Spleen (tissue), 11 donors: Measurements from ENCODE around the gene SMYD2. TPM values are rescaled to one million over a fixed set of nuclear protein-coding genes. Genes with fewer than 3 reads are reported as not detected.

Source experiments
- DNase-seq: peaks from one replicate; pipeline ENCODE4 v3.0.0-alpha.2; 2020
- H3K27ac ChIP-seq, 8 donors: fragments of 200-600 bp; sonication (generic) in 7 of 8; 1 replicate in 4 of 8; 2 replicates in 4 of 8; pipeline versions ENCODE4 v1.5.0 to v1.8.0; 2016 to 2021; ENCODE audit warnings: inconsistent platforms in 4 of 8, mild to moderate bottlenecking in 4 of 8, moderate library complexity in 1 of 8
- H3K27me3 ChIP-seq, 7 donors: fragments of 200-600 bp; sonication (generic) in 6 of 7; replicated peaks in 1 of 7; 1 replicate in 4 of 7; 2 replicates in 3 of 7; pipeline versions ENCODE4 v1.5.0 to v1.8.0; 2016 to 2021; ENCODE audit warnings: inconsistent platforms in 3 of 7, mild to moderate bottlenecking in 1 of 7
- H3K36me3 ChIP-seq, 6 donors: fragments of 200-600 bp; sonication (generic) in 5 of 6; 1 replicate in 4 of 6; 2 replicates in 2 of 6; pipeline versions ENCODE4 v1.5.0 to v1.8.0; 2016 to 2021; ENCODE audit warnings: inconsistent platforms in 2 of 6
- H3K4me1 ChIP-seq, 6 donors: fragments of 200-600 bp; sonication (generic) in 5 of 6; 1 replicate in 3 of 6; 2 replicates in 3 of 6; pipeline versions ENCODE4 v1.5.0 to v1.8.0; 2016 to 2021; ENCODE audit warnings: inconsistent platforms in 3 of 6
- H3K4me3 ChIP-seq, 8 donors: fragments of 200-600 bp; sonication (generic) in 7 of 8; 1 replicate in 4 of 8; 2 replicates in 4 of 8; pipeline versions ENCODE4 v1.5.0 to v1.8.0; 2016 to 2021; ENCODE audit warnings: inconsistent platforms in 4 of 8, mild to moderate bottlenecking in 4 of 8, moderate library complexity in 2 of 8
- H3K9me3 ChIP-seq, 8 donors: fragments of 200-600 bp; sonication (generic) in 7 of 8; 1 replicate in 4 of 8; 2 replicates in 4 of 8; pipeline versions ENCODE4 v1.5.0 to v1.8.0; 2016 to 2021; ENCODE audit warnings: inconsistent platforms in 4 of 8
- POLR2A ChIP-seq, 3 donors: fragments of 450-650 bp; IDR thresholded peaks; one replicate each; pipeline ENCODE4 v1.5.1; 2017; ENCODE audit warnings: antibody characterized with exemption in 3 of 3, mild to moderate bottlenecking in 1 of 3
- POLR2AphosphoS5 ChIP-seq, 3 donors: sonication (generic); formaldehyde crosslinking; IDR thresholded peaks; one replicate each; pipeline ENCODE4 v1.5.1; 2017; ENCODE audit warnings: antibody characterized with exemption in 3 of 3
- WGBS, 5 donors: extraction: QIAGEN DNeasy Blood & Tissue Kit in 3 of 5; methylation state at CpG; one replicate each; pipeline versions ENCODE4 v1.1.5 to v1.1.7; 2013 to 2018; 5-methylcytosine and 5-hydroxymethylcytosine counted together
- intact Hi-C: fragments of 100-400 bp; cut with DNase I; formaldehyde crosslinking; loops from one replicate; pipeline ENCODE4 v1.15.0; 2023; ENCODE audit warnings: low total_unique reads
- polyA plus RNA-seq, 3 donors: library from polyadenylated mRNA; stranded (reverse); fragments of 200-250 nt; gene quantifications; one replicate each; pipeline ENCODE4 v1.2.1, GENCODE V29; 2013
- total RNA-seq, 7 donors: library from RNA; depleted of rRNA in 3 of 7; stranded (reverse); fragments of >200 nt in 3 of 7; fragmentation: NEBNext Ultra II Directional in 4 of 7; extraction: Animal tissue kit (Norgen Biotek cat#: 25700) in 4 of 7; gene quantifications; one replicate each; pipeline versions ENCODE4 v1.1.0 to v1.2.1, GENCODE V29; 2016 to 2021
- TF ChIP-seq, protein P1 (sequence below), 11 experiments: fragments of 200-600 bp in 7 of 11; fragments of 450-650 bp in 4 of 11; sonication (generic) in 4 of 11; IDR thresholded peaks in 8 of 11; conservative IDR thresholded peaks in 3 of 11; 1 replicate in 7 of 11; 2 replicates in 4 of 11; pipeline versions ENCODE4 v1.4.0 to v1.8.0; 2016 to 2021; ENCODE audit warnings: antibody characterized with exemption in 11 of 11, inconsistent platforms in 4 of 11, mild to moderate bottlenecking in 1 of 11
- donor health status: healthy with polysubstance abuse.
- donor health status: DM: no; HTN: no; CAD: no; lungs with moderate emphysema.
- donor health status: DM: no; HTN: no; CAD: no.
- donor health status: Bipolar disorder and iron deficiency.
- donor health status: healthy.
- donor health status: DM: no; HTN: no; CAD: no.
- donor health status: DM: yes; HTN: yes; CAD: no.

Gene SMYD2
- total and polyA plus RNA-seq, 10 donors: 23.5 to 39.7 (median 32.1) TPM

DNA sequence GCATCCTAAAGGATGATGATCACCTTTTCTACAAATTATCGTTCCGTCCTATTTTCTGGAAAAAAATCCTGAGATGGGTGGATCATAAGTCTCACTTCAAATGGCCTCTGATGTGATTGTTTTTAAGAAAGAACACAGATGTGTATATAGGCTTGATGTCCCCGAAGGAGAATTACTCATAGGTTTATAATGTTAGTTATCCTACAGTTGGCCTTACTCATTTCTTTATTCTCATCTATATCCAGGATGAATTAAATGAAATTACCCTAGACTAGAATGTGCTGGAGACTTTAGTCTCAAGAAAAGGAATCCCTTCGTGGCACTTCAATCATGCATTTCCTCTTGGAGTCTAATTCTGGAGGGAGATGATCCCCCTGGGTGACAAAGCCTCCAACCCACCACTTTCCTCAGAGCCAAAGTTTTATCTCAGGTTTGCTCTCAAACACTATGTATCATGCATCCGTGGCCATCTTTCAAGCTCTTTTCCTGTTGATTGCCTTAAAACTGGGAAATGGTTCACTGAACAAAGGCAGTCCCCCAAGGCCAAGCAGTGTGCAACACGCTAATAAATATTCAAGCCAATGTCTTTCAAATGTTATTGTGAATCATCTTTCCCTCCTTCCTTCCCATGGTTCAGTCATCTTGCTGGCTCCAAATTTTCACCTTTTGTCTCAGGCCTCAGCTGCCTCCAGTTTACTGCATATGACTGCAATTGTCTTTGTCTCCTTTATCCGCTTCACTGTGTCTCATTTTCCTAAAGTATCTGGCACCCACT lies 32.5 kb upstream of the SMYD2 start:
- WGBS, 5 donors: 67 to 78% (median 77%) methylated on average over 7 of the region's 7 CpGs
- H3K27me3 ChIP-seq: peaks cover 0 to 6% (median 0%) of the 10 kb centered on the region in 7 donors
- no peaks in the 10 kb centered on the region for H3K4me1 ChIP-seq
- no peaks in the 10 kb centered on the region for H3K9me3 ChIP-seq
- no peaks in the 10 kb centered on the region for H3K36me3 ChIP-seq
- no peak overlapping the region for H3K27ac ChIP-seq
- DNase-seq: no peak
- no peak overlapping the region for H3K4me3 ChIP-seq
- intact Hi-C loops: no loop called here
- TF ChIP-seq POLR2A (IDR thresholded peaks at IDR 0.05): no peak
- TF ChIP-seq POLR2AphosphoS5 (IDR thresholded peaks at IDR 0.05): no peak

DNA sequence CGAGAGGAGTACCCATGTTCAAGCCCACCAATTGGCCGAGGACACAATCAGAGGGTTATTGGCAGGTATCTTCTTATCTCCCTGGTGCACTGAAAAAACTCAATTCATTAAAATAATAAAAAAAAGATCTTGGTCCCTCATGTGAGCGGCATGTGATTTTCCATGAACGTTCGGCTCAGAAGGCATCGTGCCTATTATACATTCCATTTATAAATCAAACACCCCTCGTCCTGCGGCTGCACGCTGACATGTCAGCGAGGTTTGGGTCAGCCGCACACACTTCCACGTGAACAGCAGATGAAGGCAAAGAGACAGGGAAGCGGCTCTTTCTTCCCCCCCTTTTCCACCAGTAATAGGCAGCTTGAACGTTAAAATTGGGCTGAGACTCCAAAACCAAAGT lies 31.3 kb upstream of the SMYD2 start:
- 91 to 95% (median 92%) methylated on average over 14 of the region's 14 CpGs for WGBS, 5 donors
- no peak for DNase-seq
- Histone ChIP-seq H3K36me3 (no peaks in the 10 kb centered on the region), H3K4me1 (no peaks in the 10 kb centered on the region), H3K4me3 (no peak overlapping the region), H3K27ac (no peak overlapping the region), H3K27me3 (peaks cover 0 to 6% (median 0%) of the 10 kb centered on the region in 7 donors), H3K9me3 (no peaks in the 10 kb centered on the region)
- intact Hi-C loops: no loop called here
- TF ChIP-seq POLR2AphosphoS5 (IDR thresholded peaks at IDR 0.05) (no peak), POLR2A (IDR thresholded peaks at IDR 0.05) (no peak)
- TF ChIP-seq, protein P1, sequence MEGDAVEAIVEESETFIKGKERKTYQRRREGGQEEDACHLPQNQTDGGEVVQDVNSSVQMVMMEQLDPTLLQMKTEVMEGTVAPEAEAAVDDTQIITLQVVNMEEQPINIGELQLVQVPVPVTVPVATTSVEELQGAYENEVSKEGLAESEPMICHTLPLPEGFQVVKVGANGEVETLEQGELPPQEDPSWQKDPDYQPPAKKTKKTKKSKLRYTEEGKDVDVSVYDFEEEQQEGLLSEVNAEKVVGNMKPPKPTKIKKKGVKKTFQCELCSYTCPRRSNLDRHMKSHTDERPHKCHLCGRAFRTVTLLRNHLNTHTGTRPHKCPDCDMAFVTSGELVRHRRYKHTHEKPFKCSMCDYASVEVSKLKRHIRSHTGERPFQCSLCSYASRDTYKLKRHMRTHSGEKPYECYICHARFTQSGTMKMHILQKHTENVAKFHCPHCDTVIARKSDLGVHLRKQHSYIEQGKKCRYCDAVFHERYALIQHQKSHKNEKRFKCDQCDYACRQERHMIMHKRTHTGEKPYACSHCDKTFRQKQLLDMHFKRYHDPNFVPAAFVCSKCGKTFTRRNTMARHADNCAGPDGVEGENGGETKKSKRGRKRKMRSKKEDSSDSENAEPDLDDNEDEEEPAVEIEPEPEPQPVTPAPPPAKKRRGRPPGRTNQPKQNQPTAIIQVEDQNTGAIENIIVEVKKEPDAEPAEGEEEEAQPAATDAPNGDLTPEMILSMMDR (IDR thresholded peaks at IDR 0.05 in 8 of 11, conservative IDR thresholded peaks at IDR 0.05 in 3 of 11): no peak

- no peaks in the 10 kb centered on the region for H3K36me3 ChIP-seq
- H3K27me3 ChIP-seq: peaks cover 0 to 10% (median 0%) of the 10 kb centered on the region in 7 donors
- DNase-seq: no peak
- no peak overlapping the region for H3K4me3 ChIP-seq
- intact Hi-C loops: no loop called here
- H3K4me1 ChIP-seq: no peaks in the 10 kb centered on the region
- H3K9me3 ChIP-seq: peaks cover 0 to 13% (median 9%) of the 10 kb centered on the region in 8 donors
- WGBS, 5 donors: 90 to 97% (median 92%) methylated on average over 2 of the region's 2 CpGs
- TF ChIP-seq POLR2AphosphoS5 (IDR thresholded peaks at IDR 0.05) (no peak), POLR2A (IDR thresholded peaks at IDR 0.05) (no peak)
- TF ChIP-seq, protein P1 (IDR thresholded peaks at IDR 0.05 in 8 of 11, conservative IDR thresholded peaks at IDR 0.05 in 3 of 11): no peak
- H3K27ac ChIP-seq: no peak overlapping the region
Measured at GRCh38 chr1:214251354-214251753, 29.6 kb upstream of the SMYD2 start.

DNA sequence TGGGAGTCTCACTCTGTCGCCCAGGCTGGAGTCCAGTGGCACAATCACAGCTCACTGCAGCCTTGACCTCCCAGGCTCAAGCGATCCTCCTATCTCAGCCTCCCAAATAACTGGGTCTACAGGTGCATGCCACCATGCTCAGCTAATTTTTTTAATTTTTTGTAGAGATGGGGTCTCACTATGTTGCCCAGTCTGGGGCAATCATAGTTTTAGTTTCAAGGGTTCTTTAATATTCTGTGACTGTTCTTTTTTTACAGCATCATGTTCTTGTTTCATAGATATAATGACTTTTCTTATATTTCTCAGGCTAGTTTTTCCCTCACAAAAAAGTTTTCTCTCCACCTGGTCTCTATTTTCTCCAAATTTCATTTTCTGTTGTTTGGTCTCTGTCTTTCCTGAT lies 25.4 kb upstream of the SMYD2 start:
- WGBS, 5 donors: 86 to 92% (median 87%) methylated on average over 2 of the region's 2 CpGs
- intact Hi-C loops: no loop called here
- TF ChIP-seq POLR2AphosphoS5 (IDR thresholded peaks at IDR 0.05): no peak
- TF ChIP-seq, protein P1 (IDR thresholded peaks at IDR 0.05 in 8 of 11, conservative IDR thresholded peaks at IDR 0.05 in 3 of 11): no peak
- peaks cover 0 to 6% (median 0%) of the 10 kb centered on the region in 6 donors for H3K4me1 ChIP-seq
- no peak overlapping the region for H3K4me3 ChIP-seq
- H3K36me3 ChIP-seq: no peaks in the 10 kb centered on the region
- peaks cover 0 to 10% (median 0%) of the 10 kb centered on the region in 7 donors for H3K27me3 ChIP-seq
- DNase-seq: no peak
- no peak overlapping the region for H3K27ac ChIP-seq
- peaks cover 0 to 13% (median 9%) of the 10 kb centered on the region in 8 donors for H3K9me3 ChIP-seq
